Amygdala (tissue), 56 donors: ENCODE measurements around the gene GFPT2.

Source experiments
- DNase-seq, 56 donors: peaks; one replicate each; lab custom pipeline; 2025; lab: John Stamatoyannopoulos, UW

GFPT2 gene

GRCh38 chr5:180290568-180291233 is 62.4 kb downstream of the GFPT2 start:
- no peak for DNase-seq

- no peak for DNase-seq
Measured at GRCh38 chr5:180289966-180290365, 63.2 kb downstream of the GFPT2 start.

GRCh38 chr5:180289433-180289832 is 63.7 kb downstream of the GFPT2 start:
- no peak for DNase-seq

DNA sequence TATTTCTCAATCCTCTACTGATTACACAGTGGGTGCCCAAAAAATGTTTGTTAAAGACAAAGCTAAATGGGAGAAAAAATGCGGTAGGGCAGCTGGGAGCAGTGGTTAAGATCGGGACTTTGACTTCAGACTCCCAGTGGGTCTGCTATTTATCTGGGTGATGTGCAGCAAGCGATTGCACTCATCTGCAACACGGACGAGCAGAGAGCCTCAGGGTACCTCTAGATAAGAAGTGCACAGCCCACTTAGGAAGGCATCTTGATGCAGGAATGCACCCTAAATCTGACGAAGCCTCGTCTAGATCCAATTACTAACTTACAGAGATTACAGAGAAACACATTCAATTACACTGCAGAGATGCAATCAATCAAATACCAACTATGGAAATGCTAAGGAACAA is 65.3 kb downstream of the GFPT2 start:
- DNase-seq, result no peak

- DNase-seq, result no peak
Measured at GRCh38 chr5:180287404-180287803, 65.7 kb downstream of the GFPT2 start.

- peak in 36 of 56 donors; percentile 11 to 72 (median 44) for DNase-seq
Measured at GRCh38 chr5:180284149-180284548, 69.0 kb downstream of the GFPT2 start.

DNA sequence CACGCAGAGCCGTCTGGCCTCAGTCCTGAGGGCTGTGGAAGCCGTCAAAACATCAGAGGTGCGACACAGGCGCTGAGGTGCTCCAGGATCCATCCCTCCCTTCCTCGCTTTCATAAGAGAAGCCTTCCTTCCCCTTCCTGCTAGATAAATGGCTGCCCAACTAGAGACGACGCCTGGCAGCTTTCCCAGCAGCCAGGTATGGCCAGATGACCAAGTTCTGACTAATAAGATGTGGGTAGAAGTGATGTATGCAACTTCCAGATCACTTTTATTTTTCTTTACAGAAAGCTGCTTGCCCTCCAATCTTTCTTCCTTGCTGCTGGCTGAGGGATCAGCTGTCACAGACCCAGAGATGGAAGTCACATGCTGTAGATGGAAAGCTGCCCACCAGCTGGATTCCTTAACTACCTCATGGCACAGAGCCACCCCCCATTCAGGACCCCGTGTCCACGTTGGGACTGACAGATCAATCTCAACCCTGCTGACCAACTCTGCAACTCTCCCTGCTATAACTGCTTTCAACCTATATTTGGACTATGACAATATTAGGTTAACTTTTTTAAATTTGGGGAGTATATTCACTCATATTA is 70.0 kb downstream of the GFPT2 start:
- peak in 1 of 56 donors; percentile 19 for DNase-seq

DNA sequence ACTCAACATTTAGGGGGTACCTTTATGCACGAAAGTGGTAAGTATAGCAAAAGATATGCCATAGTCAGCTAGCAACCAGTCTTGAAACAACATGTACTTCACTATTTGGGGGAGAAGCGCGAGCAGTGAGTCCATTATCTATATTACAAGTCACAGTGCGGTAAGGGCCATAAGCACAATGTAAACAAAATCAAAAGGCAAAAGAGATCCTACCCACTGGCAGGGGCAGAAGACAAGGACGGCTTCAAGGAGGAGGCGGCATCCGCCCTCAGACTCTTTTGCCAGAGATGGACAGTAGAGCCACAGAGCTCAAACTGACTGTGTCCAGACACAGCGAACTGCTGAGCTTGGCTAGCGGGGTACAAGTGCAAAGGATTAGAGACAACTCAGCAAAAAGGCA is 70.9 kb downstream of the GFPT2 start:
- no peak for DNase-seq

DNA sequence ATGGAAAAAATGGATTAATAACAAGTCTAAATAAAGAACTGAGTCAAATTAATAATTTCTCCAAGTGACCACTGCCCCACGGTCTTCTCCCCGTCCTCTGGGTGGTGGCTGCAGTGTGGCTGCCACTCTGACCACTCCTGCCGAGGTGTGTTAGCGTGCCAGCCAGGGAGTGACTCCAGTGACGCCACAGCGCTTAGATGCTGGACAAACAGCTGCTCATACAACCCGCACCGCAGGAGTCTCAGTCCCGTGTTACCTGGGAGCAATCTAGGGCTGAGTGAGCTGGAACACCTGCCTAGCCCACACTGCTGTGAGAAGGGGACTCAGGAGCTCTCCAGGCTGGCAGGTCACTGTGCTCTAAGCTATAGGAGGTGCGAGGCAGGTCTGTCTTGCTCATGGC is 71.4 kb downstream of the GFPT2 start:
- no peak for DNase-seq

DNA sequence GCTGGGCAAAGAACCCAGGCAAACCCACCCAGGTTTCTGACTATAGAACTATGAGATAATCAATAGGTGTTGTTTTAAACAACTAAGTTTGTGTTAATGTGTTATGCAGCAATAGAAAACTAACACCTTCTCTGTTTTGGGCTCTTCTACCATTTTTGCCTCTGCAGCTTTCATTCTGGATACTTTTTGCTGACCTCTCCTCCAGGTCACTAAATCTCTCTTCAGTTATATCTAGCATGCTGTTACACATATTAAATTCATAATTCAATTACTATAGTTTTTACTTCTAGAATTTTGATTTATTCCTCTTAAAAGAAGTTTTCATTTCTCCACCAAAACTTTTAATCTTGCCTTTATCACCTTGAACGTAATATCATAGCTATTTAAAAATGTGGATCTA is 78.4 kb downstream of the GFPT2 start:
- no peak for DNase-seq

DNA sequence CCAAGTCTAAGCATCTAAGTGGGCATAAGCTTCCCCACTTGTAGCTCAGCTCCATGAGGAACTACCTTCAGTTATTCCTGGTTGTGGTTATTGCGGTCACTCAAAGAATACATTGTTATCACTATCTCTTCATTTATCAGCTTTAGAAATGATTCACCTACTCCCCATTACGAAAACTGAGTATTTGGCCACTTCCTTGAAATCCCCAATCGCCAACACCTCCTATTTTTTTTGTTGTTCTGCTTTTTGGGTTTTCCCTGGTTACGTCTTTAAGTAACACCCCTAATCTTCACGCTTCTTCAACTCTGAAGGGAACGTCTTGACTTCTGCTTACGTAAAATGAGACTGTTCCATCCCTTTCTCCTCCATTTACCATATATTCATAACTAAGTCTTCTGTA is 81.9 kb downstream of the GFPT2 start:
- DNase-seq, result no peak

- DNase-seq, result no peak
Measured at GRCh38 chr5:180259260-180259611, 93.9 kb downstream of the GFPT2 start.

DNA sequence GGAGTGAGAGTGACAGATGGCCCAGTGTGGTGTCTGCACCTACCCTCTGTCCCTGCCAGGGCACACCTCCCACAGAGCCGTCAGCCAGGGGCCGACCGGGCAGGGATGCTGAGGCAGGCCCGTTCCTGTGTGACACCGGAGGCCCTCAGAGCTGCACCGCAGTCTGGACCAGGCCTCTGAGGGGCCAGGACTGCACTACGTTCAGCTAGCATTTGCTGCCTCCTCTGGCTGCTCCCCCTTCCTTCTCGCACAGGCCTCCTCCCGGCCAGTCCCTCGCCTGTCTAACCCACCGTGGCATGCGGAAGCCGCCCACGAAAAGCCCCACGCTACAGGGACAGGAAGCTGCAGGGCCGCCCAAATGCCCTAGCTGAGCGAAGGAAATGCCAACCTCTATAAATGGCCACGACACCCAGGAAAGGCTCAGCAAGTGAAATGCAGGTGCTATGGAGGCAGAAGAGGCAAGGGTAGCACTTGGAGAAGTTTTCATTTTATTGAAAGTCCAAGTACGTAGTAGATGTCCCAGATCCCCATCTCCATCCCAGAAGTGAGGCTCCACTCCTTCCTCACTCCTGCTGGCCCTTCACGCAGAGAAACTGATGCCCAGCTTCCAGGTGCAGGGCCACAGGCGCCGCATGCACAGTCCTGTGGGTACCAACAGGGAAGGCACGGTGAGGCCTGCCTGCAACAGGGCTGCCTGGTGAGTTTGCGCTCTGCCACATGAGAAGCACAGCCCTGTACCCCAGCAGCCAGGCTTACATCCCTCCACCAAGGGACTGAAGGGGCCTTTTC is 99.9 kb downstream of the GFPT2 start:
- no peak for DNase-seq

- no peak for DNase-seq
Measured at GRCh38 chr5:180251887-180252286, 101.2 kb downstream of the GFPT2 start.

DNA sequence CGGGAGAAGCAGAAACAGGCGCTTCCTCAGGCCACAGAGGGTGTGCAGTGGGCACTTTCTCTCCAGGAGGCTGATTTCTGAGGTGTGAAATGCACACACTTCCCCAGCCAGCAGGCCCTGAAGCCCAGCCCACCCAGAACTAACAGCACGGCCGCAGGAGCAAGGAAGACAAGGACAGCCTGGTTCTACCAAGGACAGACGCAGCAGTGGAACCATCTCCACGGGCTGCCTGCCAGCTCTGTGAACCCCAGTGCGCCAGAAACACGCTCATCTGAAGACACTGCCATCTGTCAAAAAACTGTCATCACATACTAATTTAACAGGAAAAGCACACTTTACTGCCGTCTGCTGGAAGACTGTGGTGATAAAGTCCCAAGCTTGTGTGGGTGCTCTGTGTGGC is 102.0 kb downstream of the GFPT2 start:
- peak in 13 of 56 donors; percentile 3 to 56 (median 16) for DNase-seq
